BLaER1 treated with 17β-estradiol and CSF1 and Interleukin-3, amounts not matched to agents 10 nM and 100 nM (cell line): ENCODE results near the gene ADGRB3.
"Not testable (repeated sequence)": the region's sequence is repeated elsewhere in the genome, so short reads cannot be mapped to it uniquely, and the experiment has no call there.

Experiments used
- H3K27ac ChIP-seq, 11 experiments: shearing (Covaris generic); formaldehyde crosslinking; 2 replicates each; pipeline ENCODE4 v1.8.1; 2022
- H3K27me3 ChIP-seq, 11 experiments: shearing (Covaris generic); formaldehyde crosslinking; 2 replicates each; pipeline ENCODE4 v1.8.1; 2022
- H3K36me3 ChIP-seq, 11 experiments: shearing (Covaris generic); formaldehyde crosslinking; 2 replicates each; pipeline ENCODE4 v1.8.1; 2022
- H3K4me1 ChIP-seq, 10 experiments: shearing (Covaris generic); formaldehyde crosslinking; 2 replicates each; pipeline ENCODE4 v1.8.1; 2022
- H3K4me2 ChIP-seq, 11 experiments: shearing (Covaris generic); formaldehyde crosslinking; 2 replicates each; pipeline ENCODE4 v1.8.1; 2022
- H3K4me3 ChIP-seq, 10 experiments: shearing (Covaris generic); formaldehyde crosslinking; 2 replicates each; pipeline ENCODE4 v1.8.1; 2022
- H3K9ac ChIP-seq, 11 experiments: shearing (Covaris generic); formaldehyde crosslinking; 2 replicates each; pipeline ENCODE4 v1.8.1; 2022
- H3K9me3 ChIP-seq, 11 experiments: shearing (Covaris generic); formaldehyde crosslinking; replicated peaks in 1 of 11; 2 replicates each; pipeline ENCODE4 v1.8.1; 2022
- H4K20me1 ChIP-seq, 11 experiments: shearing (Covaris generic); formaldehyde crosslinking; 2 replicates each; pipeline ENCODE4 v1.8.1; 2022
- Cebpa-rat ChIP-seq, 11 experiments: shearing (Covaris generic); IDR thresholded peaks; 2 replicates each; pipeline ENCODE4 v1.8.1; 2022

ADGRB3 gene

DNA sequence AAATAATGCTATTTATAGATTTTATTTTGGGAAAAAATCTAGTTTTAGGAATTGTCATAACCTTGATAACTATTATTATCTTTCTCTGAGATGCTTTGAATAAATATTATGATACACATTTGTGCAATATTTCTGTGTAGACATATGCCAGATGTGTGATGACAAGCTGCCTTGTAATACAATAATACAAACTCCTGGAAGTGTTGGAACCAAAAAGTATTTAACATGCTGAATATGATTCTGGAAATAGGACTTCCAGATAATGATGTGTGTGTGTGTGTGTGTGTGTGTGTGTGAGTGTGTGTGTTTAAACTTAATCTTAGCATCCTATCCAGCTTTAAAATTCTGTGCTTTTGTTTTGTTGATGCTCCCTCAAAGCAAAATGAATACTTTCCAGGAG lies 233.6 kb downstream of the ADGRB3 start:
- Histone ChIP-seq H3K27me3 (no peaks in the 10 kb centered on the region), H3K9ac (no peak overlapping the region), H3K4me2 (no peak overlapping the region), H4K20me1 (no peaks in the 10 kb centered on the region), H3K9me3 (peaks cover 24 to 31% (median 25%) of the 10 kb centered on the region in 11 experiments), H3K36me3 (no peaks in the 10 kb centered on the region; a peak in 1 of 22 replicates), H3K4me1 (no peaks in the 10 kb centered on the region), H3K4me3 (no peak overlapping the region), H3K27ac (no peak overlapping the region)
- TF ChIP-seq Cebpa-rat (IDR thresholded peaks at IDR 0.05) = no peak

DNA sequence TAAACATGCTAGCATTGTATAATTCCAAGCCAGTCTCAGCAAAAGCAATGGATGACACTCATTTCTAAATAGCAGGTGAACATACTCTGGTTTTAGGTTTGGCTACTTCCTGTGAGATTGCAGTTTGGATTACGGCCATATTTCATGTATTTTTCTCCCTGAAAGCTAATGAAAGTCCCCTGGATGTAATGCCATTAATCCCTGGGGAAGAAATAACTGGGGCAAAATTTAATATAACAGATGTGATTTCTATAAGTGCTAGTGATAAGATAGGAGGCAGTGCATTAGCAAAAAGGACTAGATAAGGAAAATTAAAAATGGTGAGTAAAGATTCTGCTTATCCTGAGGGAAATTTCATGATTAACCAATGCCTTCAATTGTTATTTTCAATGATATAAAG lies 238.2 kb downstream of the ADGRB3 start:
- Histone ChIP-seq H3K36me3 (no peaks in the 10 kb centered on the region), H4K20me1 (no peaks in the 10 kb centered on the region), H3K4me2 (no peak overlapping the region), H3K4me3 (no peak overlapping the region), H3K4me1 (no peaks in the 10 kb centered on the region), H3K27me3 (no peaks in the 10 kb centered on the region), H3K9me3 (peaks cover 0 to 1% (median 0%) of the 10 kb centered on the region in 11 experiments; a peak in 7 of 22 replicates), H3K27ac (no peak overlapping the region), H3K9ac (no peak overlapping the region)
- no peak for TF ChIP-seq Cebpa-rat (IDR thresholded peaks at IDR 0.05)

DNA sequence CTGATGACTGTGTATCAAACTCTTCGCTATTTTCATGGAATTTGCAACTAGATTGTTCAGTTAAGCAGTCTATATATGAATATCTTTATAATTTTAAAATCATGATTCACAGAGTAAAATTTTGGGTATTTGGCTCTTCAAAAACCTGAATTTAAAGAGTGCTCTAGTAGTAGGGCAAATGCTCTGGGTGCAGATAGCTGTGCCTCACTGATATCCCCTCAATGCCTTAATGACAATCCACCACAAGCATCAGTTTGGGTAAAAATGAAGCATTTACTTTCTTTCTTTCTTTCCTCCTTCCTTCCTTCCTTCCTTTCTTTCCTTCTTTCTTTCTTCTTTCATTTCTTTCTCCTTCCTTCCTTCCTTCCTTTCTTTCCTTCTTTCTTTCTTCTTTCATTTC lies 239.7 kb downstream of the ADGRB3 start:
- no peaks in the 10 kb centered on the region for H3K36me3 ChIP-seq

DNA sequence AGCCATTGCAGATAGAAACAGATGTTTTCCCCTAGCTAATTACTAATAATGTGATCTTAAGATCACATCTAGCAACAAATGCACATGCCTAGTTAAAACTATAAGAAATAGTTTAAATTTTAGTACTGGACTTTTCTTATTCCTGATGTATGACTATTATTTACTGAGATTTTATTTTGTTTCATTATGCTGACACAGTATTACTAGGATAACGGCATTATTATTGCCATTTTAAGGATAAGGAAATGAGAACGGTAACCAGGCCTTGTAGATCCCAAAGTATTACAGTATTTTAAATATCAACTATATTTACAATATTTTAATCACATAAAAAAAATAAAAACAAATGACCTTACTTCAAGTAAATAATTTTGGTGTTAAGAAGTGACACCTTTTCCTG lies 240.3 kb downstream of the ADGRB3 start:
- no peak for TF ChIP-seq Cebpa-rat (IDR thresholded peaks at IDR 0.05)
- no peaks in the 10 kb centered on the region for H4K20me1 ChIP-seq
- H3K36me3 ChIP-seq = no peaks in the 10 kb centered on the region
- peaks cover 0 to 5% (median 0%) of the 10 kb centered on the region in 11 experiments; a peak in 4 of 22 replicates for H3K9me3 ChIP-seq
- H3K27me3 ChIP-seq = no peaks in the 10 kb centered on the region
- H3K4me1 ChIP-seq = no peaks in the 10 kb centered on the region
- H3K27ac ChIP-seq = no peak overlapping the region
- H3K9ac ChIP-seq = no peak overlapping the region
- no peak overlapping the region for H3K4me3 ChIP-seq
- H3K4me2 ChIP-seq = no peak overlapping the region

More for the DNA sequence above, 239.7 kb downstream of the ADGRB3 start:
- Histone ChIP-seq H3K9ac (no peak overlapping the region), H3K27ac (no peak overlapping the region), H3K4me1 (no peaks in the 10 kb centered on the region), H4K20me1 (no peaks in the 10 kb centered on the region), H3K9me3 (peaks cover 0 to 5% (median 0%) of the 10 kb centered on the region in 11 experiments; a peak in 4 of 22 replicates), H3K4me2 (no peak overlapping the region), H3K4me3 (no peak overlapping the region), H3K27me3 (no peaks in the 10 kb centered on the region)
- TF ChIP-seq Cebpa-rat (IDR thresholded peaks at IDR 0.05) = no peak

DNA sequence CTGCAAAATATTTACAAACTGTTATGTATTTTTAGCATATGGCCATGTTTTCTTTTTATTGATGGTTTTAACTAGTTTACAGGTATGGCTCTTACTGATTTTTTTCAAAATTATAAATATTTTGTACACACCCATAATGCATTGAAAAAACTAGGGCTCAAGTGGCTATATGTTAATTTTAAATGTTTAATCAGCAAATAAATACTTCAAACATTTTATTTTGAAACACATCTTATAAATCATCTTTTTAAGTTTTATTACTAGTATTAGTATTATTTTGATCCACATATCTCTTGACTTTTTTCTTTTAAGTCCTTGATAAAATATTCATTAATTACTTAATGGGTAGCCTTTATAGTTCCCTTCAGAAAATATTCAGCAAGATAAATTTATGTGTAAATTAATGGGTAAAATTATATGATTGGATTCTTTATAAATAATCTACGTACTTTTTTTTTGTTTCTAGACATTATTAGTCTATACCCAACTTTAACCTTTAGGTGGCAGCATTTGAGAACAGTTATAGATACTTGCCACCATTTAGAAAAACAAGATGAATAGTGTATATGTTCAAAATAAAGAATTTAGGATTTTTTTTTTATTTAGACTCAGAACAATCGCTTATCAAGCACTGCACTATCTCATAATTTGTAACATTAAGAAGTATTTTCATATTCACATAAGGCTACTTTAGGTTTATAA lies 241.9 kb downstream of the ADGRB3 start:
- Histone ChIP-seq H3K9me3 (peaks cover 0 to 5% (median 0%) of the 10 kb centered on the region in 11 experiments; a peak in 4 of 22 replicates), H3K27ac (no peak overlapping the region), H3K4me2 (no peak overlapping the region), H3K4me1 (no peaks in the 10 kb centered on the region), H3K36me3 (no peaks in the 10 kb centered on the region), H4K20me1 (no peaks in the 10 kb centered on the region), H3K27me3 (no peaks in the 10 kb centered on the region), H3K9ac (no peak overlapping the region), H3K4me3 (no peak overlapping the region)
- no peak for TF ChIP-seq Cebpa-rat (IDR thresholded peaks at IDR 0.05)

DNA sequence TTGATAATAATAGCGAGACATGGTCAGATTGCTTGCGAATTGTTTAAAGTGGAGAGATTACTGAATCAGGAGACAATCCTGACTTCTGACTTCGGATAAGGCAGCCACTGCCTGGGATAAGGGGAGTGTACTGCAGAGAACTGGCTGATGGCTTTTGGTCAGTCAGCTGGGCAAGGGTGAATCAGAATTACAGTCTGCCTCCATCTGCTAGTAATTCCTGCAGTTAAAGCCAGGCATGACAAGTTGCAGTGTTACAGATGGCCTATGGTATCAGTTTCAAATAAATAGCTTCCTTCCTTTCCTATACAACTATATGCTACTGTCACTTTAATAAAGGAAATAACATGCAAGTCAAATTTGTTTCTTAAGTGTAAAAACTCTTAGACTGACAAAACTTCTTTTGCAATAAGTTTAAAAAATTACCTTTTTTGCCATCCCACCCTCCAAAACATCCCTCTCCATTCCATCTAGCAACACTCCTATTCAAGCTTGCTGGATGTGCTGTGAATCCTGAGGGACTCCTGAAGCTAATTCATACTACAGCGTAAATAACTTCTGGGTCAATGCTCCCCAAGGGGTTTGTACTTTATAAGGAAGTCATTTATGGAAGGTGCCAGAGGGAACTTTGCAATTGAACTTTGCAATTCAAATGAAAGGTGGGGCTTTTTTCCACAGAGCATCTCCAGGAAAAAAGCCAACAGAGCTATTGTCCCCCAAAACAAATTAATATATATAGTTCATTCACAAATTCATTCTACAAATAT lies 245.2 kb downstream of the ADGRB3 start:
- no peak overlapping the region for H3K9ac ChIP-seq
- no peaks in the 10 kb centered on the region for H3K4me1 ChIP-seq

DNA sequence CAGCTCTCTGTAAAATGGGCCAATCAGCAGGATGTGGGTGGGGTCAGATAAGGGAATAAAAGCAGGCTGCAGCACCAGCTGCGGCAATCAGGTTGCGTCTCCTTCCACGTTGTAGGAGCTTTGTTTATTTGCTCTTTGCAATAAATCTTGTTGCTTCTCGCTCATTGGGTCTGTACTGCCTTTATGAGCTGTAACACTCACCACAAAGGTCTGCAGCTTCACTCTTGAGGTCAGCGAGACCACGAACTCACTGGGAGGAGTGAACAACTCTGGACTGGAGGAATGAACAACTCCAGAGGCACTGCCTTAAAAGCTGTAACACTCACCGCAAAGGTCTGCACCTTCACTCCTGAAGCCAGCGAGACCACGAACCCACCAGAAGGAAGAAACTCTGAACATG lies 248.2 kb downstream of the ADGRB3 start:
- not testable (repeated sequence) for H3K4me3 ChIP-seq, H3K36me3 ChIP-seq, H3K4me1 ChIP-seq, H3K27me3 ChIP-seq, H4K20me1 ChIP-seq, H3K27ac ChIP-seq, H3K9ac ChIP-seq, H3K4me2 ChIP-seq
- H3K9me3 ChIP-seq = peaks cover 0 to 10% (median 5%) of the 10 kb centered on the region in 11 experiments; a peak in 7 of 22 replicates

More for the DNA sequence above, 245.2 kb downstream of the ADGRB3 start:
- Histone ChIP-seq H3K4me3 (no peak overlapping the region), H3K9me3 (peaks cover 0 to 10% (median 5%) of the 10 kb centered on the region in 11 experiments; a peak in 7 of 22 replicates), H3K4me2 (no peak overlapping the region), H4K20me1 (no peaks in the 10 kb centered on the region), H3K36me3 (no peaks in the 10 kb centered on the region), H3K27me3 (no peaks in the 10 kb centered on the region), H3K27ac (no peak overlapping the region)
- TF ChIP-seq Cebpa-rat (IDR thresholded peaks at IDR 0.05) = no peak

DNA sequence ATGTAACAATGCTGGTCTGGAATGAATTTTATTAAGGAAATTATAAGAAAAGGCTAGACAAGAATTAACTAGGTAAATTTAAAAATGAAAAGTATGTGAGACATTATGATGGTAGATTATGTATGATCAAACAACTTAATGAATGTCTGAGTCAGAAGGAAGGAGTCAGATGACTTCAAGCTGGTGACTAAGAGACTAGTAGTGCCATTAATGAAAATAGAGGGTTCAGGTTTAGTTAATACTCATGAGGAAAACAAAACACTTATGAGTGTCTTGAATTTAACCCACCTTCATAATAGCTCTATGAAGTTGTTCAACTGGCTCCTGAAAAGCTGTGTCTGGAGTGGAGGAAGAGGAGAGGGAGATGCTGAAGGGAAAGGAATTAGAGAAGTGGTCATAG lies 256.3 kb downstream of the ADGRB3 start:
- Histone ChIP-seq H3K4me3 (no peak overlapping the region), H3K4me2 (no peak overlapping the region), H3K4me1 (no peaks in the 10 kb centered on the region), H3K9me3 (0 out of 22 replicates have a peak, but pooled peaks cover 0 to 4% (median 0%) of the 10 kb centered on the region in 11 experiments), H3K27ac (no peak overlapping the region), H3K36me3 (no peaks in the 10 kb centered on the region), H3K27me3 (no peaks in the 10 kb centered on the region), H3K9ac (no peak overlapping the region), H4K20me1 (no peaks in the 10 kb centered on the region)
- TF ChIP-seq Cebpa-rat (IDR thresholded peaks at IDR 0.05) = no peak

DNA sequence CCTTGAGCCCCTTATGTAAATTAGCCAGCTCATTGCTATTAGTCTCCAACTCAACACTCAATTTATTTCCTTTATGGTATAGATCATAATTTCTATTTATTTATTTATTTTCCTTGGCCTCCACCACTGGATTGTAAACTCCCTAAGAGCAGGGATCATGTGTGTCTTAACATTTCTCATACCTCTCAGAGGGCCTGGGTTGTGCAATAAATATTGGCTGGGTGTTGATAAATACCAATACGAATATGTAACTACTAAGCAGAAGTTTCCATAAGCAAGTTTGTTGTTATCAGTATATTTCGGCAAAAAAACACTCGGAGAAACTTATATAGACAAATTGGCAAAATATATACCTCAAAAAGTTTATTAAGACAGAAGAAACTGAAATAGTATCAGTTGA lies 257.4 kb downstream of the ADGRB3 start:
- Histone ChIP-seq H3K4me1 (no peaks in the 10 kb centered on the region), H3K27me3 (no peaks in the 10 kb centered on the region), H3K36me3 (no peaks in the 10 kb centered on the region), H3K9ac (no peak overlapping the region), H3K9me3 (0 out of 22 replicates have a peak, but pooled peaks cover 0 to 4% (median 0%) of the 10 kb centered on the region in 11 experiments), H3K4me3 (no peak overlapping the region), H4K20me1 (no peaks in the 10 kb centered on the region), H3K27ac (no peak overlapping the region), H3K4me2 (no peak overlapping the region)
- no peak for TF ChIP-seq Cebpa-rat (IDR thresholded peaks at IDR 0.05)
